GM18861 (cell line): ENCODE measurements around the gene CNNM4.

ENCODE experiments used
- ATAC-seq: cut with Tn5 transposase; IDR thresholded peaks from one replicate; pipeline ENCODE4 v1.9.1; 2021; ENCODE audit not compliant: unreplicated experiment

CNNM4 gene

DNA sequence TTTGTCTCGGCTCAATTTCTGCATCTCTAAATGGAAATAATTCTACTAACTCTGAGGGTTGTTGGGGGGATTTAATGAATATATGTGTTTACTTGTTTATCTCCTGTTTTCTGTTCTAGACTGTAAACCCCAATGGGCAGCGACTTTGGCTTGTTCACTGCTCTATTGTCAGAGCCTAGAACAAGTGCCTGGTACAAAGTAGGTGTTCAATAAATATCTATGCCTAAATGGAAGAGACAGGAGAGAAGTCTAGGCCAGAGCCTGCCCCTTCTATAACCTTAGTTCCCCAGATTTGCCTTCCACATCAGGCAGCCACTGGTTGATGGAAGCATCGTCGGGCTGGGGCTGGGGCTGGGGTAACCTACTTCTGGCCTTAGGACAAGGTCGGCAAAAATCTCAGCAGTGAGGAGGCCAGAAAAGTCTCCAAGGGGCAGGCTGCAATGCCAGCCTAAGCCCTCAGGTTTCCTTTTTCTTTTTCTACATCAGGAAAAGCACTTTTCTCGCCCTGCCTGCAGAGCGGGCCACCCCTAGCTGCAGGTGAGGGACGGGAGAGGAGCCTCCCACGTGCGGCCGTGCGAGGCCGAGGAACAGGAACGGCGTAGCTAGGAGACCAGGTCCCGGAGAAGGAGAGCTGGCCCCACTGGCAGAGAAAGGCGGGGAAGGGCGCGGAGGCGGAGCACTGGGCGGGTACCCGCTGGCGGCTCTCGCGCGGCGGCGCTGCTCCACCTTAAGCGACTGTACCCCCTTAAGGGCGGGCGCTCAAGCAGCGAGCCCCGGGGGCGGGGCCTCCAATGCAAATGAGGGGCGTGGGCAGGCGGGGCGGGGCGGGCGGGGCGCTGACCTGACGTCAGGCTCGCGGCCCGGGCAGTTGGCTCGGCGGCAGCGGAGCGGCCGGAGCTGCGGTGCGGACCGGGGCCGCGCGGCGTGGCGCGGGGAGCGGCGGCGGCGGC lies at the start of gene CNNM4:
TSS of gene CNNM4 (plus strand) at position 867 of the 950 bp plus-strand sequence. CDS start 98 bp downstream, outside the sequence.
- ATAC-seq, result peak; percentile 59

DNA sequence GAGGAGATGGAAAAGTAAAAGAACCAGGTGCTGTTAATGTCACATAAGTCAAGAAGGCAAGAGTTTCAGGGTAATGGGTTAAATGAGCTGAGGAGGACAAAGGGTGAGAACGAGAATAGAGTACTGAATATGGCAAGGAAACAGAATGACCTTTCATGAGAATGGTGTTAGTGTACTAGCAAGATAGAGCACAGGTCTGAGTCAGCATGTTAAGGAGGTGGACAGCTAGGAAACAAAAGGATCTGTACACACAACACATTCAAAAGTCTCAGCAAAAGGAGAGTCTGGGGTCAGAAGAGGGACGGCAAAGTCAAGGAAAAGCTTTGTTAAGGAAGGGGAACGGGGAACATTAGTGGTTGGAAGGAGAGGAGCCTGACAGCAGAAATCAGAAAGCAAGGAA lies 49.7 kb upstream of the CNNM4 start:
- no peak for ATAC-seq

DNA sequence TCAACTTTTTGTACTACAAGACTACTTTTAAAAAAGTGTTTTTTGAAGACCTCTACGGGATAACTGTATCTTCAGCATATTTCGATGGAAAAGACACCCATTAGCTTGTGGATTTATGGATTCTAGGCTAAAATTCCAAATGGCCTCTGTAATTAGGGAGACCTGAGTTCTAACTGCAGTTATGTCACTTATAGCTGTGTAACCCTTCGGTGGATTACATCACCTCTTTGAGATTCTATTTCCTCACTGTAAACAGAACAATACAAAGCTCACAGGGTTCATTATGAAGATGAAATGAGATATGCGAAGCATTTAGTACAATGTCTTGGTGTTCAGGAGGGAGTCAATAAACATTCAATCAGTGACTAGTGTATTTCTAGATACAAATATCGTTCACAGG lies 45.0 kb upstream of the CNNM4 start:
- ATAC-seq, result no peak

DNA sequence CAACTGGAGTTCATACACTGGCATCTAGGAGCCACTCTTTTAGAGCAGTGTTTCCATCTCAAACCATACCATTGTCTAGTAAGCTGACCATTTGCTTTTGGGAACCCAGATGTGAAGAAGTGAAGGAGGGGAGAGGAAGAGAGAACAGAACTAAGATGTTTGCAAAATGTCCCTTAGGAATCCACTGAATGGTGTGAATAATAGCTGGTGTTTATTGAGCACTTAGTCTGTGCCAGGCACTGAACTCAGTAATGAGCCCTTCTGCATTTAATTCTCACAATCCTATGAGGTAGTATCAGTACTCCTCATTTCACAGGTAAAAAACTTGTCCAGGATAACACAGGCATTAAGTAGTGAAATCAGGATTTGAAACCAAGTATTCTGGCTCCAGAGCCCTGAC lies 44.3 kb upstream of the CNNM4 start:
- ATAC-seq, result no peak

DNA sequence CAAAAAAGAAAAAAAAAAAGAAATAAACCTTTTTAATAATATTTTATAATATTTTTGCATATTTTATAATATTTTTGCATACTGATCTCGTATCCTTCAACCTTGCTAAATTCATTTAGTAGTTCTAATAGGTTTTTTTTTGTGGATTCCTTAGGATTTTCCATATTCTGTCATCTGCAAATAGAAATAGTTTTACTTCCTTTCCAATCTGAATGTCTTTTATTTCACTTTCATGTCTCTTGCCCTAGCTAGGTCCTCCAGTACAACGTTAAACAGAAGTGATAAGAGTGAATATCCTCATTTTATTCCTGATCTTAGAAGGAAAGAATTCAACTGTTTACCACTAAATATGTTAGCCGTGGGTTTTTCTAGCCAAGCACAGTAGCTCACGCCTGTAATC lies 34.6 kb upstream of the CNNM4 start:
- no peak for ATAC-seq

DNA sequence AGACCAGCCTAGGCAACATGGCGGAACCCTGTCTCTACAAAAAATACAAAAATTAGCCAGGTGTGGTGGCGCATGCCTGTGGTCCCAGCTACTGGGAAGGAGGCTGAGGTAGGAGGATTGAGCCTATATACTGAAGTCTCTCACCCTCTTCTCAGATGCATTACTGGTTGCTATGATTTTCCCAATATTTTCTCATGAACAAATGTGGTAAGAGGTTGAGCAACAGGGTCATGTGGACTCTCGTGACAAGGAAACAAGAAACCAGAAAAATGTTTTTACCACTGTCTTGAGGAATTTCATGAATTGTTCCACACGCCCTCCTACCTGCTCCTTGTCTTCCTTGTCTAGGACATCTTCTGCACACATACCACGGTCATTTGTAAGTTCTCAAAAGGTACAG lies 33.3 kb upstream of the CNNM4 start:
- no peak for ATAC-seq

DNA sequence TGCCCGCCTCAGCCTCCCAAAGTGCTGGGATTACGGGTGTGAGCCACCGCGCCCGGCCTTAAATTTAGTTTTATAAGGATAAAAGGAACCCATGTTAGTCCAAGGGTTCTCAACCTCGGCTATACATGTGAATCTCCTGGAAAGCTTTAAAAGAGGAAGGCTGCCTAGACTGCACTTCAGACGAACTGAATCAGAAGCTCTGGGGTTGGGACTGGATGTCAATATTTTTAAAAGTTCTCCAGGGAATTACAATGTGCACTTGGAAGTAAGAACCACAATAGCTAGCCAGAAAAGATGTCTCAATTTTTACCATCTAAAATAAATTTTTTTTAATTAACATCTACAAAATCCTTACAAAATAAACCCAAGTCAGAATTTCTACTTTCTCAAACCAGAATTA lies 31.0 kb upstream of the CNNM4 start:
- no peak for ATAC-seq

DNA sequence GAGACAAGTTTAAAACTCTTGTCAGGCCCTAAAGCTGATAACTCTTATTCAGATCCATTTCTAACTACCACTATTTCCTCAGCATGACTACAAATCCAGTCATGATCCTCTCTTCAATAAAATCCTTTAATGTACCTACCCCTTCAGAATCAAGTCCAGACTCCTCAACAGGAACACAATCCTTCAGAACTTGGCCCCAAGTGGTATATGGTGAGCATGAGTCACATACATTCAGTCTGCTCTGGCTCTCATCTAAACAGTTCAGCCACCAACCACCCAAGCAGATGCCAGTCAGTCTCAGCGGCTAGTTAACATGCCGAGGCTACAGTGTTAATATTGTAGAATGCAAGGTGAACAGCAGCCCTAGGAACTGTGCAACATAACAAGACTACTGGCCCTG lies 30.5 kb upstream of the CNNM4 start:
- no peak for ATAC-seq

DNA sequence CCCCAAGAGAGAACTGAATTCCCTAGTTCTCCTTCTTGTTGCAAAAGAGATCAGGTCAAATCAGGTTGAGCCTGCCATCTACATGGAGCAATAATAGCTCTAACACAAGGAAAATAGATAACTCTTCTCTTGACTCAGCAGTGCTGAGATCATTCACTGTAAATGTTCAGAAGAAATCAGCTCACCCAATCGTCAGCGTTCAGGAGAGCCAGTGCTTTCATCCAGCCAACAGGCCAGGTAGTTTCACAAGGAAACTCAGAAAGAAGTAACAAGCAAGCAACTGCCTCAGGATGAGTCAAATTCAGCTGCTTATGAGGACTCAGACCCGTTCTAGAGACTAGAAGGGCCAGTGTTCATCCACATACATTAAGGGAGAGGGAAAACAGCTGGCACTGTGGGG lies 26.8 kb upstream of the CNNM4 start:
- ATAC-seq, result no peak

DNA sequence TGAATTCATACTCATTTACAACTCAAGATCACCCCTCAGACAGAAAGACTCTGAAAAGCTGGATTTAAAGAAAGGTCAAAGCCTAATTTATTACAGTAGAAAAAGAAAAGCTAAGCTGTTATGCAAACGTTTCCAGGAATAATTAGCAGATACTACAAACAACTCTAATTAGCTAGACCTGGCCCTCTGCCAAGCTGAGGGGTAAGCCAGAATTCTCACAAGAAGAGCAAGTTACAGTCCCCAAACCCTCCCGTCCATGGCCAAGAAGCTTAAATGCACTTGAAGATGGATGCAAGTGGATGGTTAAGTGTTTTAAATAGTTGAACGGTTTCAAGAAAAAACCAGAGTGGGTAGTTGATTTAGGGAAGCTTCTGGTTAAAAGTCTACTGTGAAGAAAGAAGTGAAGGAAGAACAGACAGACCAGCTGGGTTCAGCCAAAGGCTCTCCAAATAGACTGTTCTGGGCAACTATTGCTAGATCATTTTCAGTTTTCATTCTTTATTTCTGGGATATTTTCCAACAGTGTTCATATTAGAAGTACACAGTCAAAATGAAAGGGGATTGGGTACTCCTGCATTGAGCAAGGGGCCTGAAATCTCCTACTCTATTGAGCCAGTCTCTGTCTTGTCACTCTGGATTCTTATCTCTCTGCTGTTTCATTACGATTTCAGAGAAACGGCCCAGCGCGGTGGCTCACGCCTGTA lies 25.7 kb upstream of the CNNM4 start:
- no peak for ATAC-seq

DNA sequence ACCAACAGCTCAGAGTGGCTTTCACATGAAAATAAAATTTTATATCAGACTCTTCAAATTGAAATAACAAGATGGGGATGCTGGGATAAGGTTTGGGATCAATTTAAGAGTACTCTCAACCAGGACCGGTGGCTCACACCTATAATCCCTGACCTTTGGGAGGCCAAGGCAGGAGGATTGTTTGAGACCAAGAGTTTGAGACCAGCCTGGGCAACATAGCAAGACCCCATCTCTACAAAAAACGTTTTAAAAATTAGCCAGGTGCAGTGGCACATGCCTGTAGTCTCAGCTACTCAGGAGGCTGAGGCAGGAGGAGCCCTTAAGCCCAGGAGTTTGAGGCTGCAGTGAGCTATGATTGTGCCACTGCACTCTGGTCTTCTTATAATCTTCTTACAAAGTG lies 23.5 kb upstream of the CNNM4 start:
- ATAC-seq, result no peak

DNA sequence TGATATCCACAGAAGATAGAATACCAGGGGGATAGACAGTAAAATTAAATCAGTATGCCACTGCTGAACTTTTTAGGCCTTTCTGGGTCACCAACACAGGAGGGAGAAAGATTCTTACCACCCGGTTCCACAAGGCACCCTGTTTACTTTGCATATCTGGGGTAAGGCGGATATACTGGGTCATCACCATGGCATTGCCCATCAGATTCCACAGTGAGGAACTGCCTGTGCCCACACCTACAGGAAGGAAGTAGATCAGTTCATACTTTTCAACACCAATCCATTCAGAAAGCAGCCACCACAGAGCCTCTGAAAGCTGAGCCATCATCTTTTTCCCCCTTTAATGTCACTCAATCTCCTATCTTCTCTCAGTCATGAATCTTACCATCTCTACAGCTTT lies 22.9 kb upstream of the CNNM4 start:
- ATAC-seq, result no peak

DNA sequence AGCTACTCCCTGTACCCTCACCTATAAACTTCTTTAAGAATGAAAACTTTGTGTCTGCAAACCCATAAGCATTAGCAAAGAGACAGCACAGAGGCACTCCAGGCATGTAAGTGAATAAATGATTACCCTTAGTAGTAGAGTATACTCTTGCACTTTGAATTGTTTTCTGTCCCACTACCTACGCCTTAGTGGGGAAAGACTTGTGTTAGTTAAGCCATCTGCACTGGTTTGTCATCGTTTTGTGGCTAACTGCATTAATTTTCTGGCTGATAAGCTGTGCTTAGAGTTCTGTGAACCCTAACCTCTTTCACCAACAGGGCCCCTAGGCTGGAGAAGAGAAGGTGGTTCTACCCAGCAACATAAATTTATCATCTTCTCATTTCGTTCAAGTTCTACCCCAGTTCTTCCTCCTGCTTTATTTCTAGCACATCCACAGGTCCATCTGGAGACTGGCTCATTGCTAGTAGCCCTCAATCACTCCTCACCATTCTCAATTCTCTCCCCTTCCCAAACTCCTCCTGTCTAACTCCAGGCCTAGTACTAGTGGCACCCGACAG lies 21.5 kb upstream of the CNNM4 start:
- ATAC-seq, result no peak

DNA sequence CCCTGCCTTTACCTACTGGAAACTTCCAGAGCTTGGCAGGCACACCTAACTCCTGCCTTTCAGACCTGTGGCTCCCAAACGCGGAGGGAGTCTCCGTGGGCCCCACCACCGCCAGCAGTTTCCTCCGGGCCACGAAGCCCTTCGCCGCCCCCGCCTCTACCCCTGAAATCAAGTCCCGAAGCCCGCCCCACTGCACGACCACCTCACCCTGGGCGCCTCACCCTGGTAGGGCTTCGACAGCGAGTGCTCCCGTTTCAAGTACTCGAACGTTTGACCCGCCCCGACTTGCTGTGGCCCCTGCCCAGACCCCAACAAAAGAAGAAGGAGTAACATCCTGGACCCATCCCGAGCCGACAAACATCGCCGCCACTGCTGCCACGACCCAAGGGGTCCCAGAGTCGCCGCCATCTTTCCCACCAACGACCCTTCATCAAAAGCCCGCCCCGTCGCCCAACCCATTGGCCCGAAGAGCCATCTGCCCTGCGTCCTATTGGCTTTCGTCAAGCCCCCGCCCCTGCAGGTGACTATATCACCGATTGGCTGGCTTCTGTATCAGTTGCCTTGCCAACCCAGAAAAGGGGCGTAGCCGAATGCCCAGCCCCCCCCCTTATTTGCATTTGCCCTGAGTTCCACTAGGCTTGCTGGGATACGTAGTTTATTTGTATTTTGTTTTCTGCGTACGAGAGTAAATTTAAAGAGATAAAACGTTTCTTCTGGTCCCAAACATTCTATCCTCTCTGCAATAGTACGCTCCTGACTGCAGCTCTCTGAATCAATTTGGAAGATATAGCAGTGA lies 20.9 kb upstream of the CNNM4 start, which contains the start of gene LMAN2L:
TSS of gene LMAN2L (minus strand) at position 432 of the 796 bp plus-strand sequence. CDS start at position 408, 24 bp downstream.
- ATAC-seq, result peak; percentile 96

DNA sequence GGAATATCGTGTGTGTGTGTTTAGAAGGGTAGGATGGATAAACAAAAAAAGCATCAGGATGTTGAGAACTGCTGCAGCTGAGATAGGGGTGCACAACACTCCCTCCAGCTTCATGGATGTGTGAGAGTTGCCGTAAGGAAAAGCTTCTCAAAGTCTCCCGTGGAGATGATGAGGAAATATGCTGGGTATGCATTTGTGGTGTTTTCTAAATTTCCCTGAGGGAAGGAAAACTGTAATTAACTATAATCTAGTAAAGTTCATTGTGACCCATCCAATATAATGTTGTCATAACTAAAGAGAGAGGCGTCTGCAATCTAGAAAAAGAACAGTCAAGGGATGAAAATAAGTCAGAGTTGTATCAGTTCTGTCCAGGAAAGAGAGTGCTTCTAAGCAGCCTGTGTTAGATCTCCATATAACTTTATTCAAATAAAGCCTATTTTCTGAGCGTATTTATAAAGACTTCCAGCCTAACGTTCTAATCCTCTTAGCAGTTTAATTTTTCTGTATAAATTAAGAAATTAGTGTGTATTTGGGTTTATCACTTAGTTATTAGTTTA lies 13.6 kb upstream of the CNNM4 start:
- ATAC-seq, result no peak

DNA sequence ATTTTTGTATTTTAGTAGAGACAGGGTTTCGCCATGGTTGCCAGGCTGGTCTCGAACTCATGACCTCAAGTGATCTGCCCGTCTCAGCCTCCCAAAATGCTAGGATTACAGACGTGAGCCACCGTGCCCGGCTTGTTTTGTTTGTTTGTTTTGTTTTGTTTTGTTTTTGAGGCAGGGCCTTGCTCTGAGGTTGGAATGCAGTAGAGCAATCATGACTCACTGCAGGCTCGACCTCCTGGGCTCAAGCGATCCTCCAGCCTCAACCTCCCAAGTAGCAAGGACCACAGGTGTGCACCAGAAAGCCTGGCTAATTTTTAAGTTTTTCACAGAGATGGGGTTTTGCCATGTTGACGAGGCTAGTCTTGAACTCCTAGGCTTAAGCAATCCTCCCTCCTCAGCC lies 8.9 kb upstream of the CNNM4 start:
- no peak for ATAC-seq

DNA sequence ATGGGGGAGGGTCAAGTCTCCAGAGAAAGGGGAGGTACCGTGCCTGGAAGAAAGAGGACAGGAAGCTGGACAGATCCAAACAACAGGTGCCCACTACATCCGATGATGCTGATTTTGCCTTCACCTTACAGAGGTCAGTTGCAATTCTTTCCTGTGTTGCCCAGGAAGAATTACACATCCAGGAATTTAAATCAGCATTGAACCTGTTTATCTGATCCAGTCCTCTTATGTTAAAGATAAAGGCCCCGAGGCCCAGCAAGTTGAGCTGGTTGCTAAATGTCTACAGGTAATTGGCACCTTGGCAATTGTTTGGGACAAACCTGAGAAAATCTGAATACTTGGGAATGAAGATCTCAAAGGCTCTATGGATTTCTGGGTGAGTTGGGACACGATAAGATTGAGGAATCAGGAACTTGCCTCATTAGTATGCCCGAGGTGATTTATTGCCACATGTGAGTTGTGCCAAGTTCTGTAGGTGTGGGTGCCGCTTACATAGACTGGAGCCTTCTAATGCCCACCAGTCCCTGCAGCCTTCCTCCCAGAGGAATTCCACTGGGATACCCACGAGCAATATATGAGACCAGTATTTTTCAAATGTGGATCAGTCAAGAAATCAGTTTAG lies 6.9 kb upstream of the CNNM4 start:
- no peak for ATAC-seq

DNA sequence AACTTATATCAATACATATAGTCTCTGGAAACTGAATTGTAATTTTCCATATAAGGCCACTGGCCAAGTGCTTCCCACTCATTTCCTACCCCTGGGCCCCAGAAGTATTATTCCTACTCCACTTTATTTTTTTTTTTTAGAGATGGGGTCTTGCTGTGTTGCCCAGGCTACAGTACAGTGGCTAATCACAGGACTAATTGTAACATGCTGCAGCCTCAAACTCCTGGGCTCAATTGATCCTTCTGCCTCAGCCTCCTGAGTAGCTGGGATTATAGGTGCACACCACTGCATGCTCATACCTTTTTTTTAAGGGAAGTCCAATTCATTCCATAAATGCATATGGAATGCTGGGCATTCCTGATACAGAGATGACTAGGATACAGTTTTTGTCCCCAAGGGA lies 6.4 kb upstream of the CNNM4 start:
- ATAC-seq, result no peak

DNA sequence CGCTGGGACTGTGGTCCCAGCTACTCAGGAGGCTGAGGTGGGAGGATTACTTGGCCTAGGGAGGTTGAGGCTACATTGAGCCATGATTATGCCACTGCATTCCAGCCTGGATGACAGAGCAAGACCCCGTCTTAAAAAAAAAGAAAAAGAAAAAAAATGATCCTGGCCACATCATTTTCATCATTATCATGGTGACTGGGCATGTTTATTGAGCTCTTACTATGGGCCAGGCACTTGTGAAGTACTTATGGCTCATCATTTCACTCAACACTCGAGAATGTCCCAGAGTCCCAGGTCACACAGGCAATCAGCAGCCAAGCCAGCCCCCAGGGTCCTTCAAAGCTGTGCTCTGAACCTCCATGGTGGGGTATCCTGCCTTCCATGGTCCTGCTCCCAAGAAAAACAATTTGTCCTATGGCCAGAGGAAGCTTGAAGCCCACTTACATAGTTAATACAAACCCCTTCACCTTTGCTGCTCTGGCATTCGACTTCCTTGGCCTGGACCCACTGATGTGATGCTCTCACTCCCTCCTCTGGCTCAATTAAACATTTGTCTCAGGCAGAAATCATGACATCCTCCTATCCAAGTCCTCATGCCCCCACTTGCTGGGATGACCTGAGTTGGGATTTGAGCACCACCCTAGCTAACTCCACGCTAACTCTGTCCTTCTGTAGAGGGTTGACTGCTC lies 3.8 kb upstream of the CNNM4 start:
- ATAC-seq, result no peak

DNA sequence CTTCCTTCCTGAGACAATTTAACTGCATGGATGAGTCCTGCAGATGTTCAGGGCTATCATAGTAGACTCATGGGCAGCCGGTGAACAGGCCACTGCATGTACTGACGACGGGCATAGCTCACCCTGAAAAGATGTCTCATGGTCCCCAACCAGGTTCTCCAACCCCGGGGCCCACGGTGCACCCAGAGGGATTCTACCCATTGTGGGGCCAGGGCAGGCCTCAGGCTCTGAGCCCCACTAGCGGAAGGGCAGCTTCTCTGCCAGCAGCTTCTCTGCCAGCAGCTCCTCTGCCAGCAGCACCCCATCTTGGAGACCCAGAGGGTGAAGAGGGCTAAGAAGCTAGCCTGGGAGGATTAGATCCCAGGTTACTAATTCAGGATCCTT lies 3.2 kb upstream of the CNNM4 start:
- ATAC-seq, result no peak
